ENCODE results near the gene ILDR2.

- TF ChIP-seq, protein P1, sequence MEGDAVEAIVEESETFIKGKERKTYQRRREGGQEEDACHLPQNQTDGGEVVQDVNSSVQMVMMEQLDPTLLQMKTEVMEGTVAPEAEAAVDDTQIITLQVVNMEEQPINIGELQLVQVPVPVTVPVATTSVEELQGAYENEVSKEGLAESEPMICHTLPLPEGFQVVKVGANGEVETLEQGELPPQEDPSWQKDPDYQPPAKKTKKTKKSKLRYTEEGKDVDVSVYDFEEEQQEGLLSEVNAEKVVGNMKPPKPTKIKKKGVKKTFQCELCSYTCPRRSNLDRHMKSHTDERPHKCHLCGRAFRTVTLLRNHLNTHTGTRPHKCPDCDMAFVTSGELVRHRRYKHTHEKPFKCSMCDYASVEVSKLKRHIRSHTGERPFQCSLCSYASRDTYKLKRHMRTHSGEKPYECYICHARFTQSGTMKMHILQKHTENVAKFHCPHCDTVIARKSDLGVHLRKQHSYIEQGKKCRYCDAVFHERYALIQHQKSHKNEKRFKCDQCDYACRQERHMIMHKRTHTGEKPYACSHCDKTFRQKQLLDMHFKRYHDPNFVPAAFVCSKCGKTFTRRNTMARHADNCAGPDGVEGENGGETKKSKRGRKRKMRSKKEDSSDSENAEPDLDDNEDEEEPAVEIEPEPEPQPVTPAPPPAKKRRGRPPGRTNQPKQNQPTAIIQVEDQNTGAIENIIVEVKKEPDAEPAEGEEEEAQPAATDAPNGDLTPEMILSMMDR (IDR thresholded peaks at IDR 0.05; ENCODE audit: insufficient read depth, low read depth, low read length): no peak
- no peak for TF ChIP-seq EZH2 (IDR thresholded peaks at IDR 0.05; ENCODE audit: insufficient read depth, low read length)
These were observed 79.6 kb downstream of the ILDR2 start for GRCh38 chr1:166895766-166896165.
